Retinal pigment epithelial cell (primary cell): ENCODE data around the gene CRYBG1.

Experiments used
- DNase-seq: peaks from one replicate; pipeline ENCODE4 v3.0.0-alpha.2; 2010; ENCODE audit warnings: low read depth
- H3K4me3 ChIP-seq: 2 replicates; pipeline ENCODE4 v1.5.1; 2011; ENCODE audit warnings: mild to moderate bottlenecking, low read length, control low read depth, moderate library complexity
- CTCF ChIP-seq: conservative IDR thresholded peaks from 2 replicates; pipeline ENCODE4 v1.5.1; 2011; ENCODE audit warnings: low read depth, low read length, control low read depth, inconsistent platforms

Gene CRYBG1

GRCh38 chr6:106495014-106495413 lies 134.5 kb downstream of the CRYBG1 start:
- TF ChIP-seq CTCF = no peak
- DNase-seq = no peak
- H3K4me3 ChIP-seq = no peak overlapping the region

- no peak for DNase-seq
- no peak for TF ChIP-seq CTCF
- H3K4me3 ChIP-seq = no peak overlapping the region
Measured at GRCh38 chr6:106496823-106497222, 136.3 kb downstream of the CRYBG1 start.

- no peak overlapping the region for H3K4me3 ChIP-seq
- no peak for TF ChIP-seq CTCF
- no peak for DNase-seq
Measured at GRCh38 chr6:106501960-106502371, 141.4 kb downstream of the CRYBG1 start.

GRCh38 chr6:106502559-106502958 lies 142.0 kb downstream of the CRYBG1 start:
- no peak overlapping the region for H3K4me3 ChIP-seq
- no peak for DNase-seq
- no peak for TF ChIP-seq CTCF

GRCh38 chr6:106508277-106508676 lies 147.8 kb downstream of the CRYBG1 start:
- no peak for TF ChIP-seq CTCF
- H3K4me3 ChIP-seq = no peak overlapping the region
- DNase-seq = no peak

GRCh38 chr6:106508834-106509233 lies 148.3 kb downstream of the CRYBG1 start:
- no peak for TF ChIP-seq CTCF
- DNase-seq = peak; percentile 29
- no peak overlapping the region for H3K4me3 ChIP-seq

GRCh38 chr6:106509420-106510089 lies 149.0 kb downstream of the CRYBG1 start:
- TF ChIP-seq CTCF = peak; percentile 6
- H3K4me3 ChIP-seq = peak overlapping the region; percentile 51
- no peak for DNase-seq
